Karpas-422 (cell line): ENCODE data around the gene PARD6B. TPM values are rescaled to one million over a fixed set of nuclear protein-coding genes. Genes with fewer than 3 reads are reported as not detected.

Experiments
- DNase-seq: peaks from one replicate; pipeline ENCODE4 v3.0.0-alpha.2; 2015
- H2AFZ ChIP-seq: fragments of 200-600 bp; sonication (generic); 2 replicates; pipeline ENCODE4 v1.6.1; 2014; ENCODE audit warnings: antibody characterized with exemption, low read length, mixed read lengths
- H3K27ac ChIP-seq: fragments of 200-600 bp; sonication (generic); 2 replicates; pipeline ENCODE4 v1.5.1; 2014; ENCODE audit warnings: mild to moderate bottlenecking, low read length, moderate library complexity
- H3K27me3 ChIP-seq: fragments of 200-600 bp; sonication (generic); 2 replicates; pipeline ENCODE4 v1.6.1; 2014; ENCODE audit warnings: low read length, mixed read lengths
- H3K36me3 ChIP-seq: fragments of 200-600 bp; sonication (generic); 2 replicates; pipeline ENCODE4 v1.6.1; 2014; ENCODE audit warnings: low read length, mixed read lengths; ENCODE audit not compliant: insufficient read depth
- H3K4me1 ChIP-seq: fragments of 200-600 bp; sonication (generic); 2 replicates; pipeline ENCODE4 v1.6.1; 2014; ENCODE audit warnings: mild to moderate bottlenecking, low read length, mixed read lengths
- H3K4me2 ChIP-seq: fragments of 200-600 bp; sonication (generic); 2 replicates; pipeline ENCODE4 v1.6.1; 2014; ENCODE audit warnings: low read length, low read depth, mild to moderate bottlenecking; ENCODE audit not compliant: poor library complexity, severe bottlenecking
- H3K4me3 ChIP-seq: fragments of 200-600 bp; sonication (generic); 2 replicates; pipeline ENCODE4 v1.5.1; 2014; ENCODE audit warnings: mild to moderate bottlenecking, antibody characterized with exemption, low read length, mixed read lengths
- H3K79me2 ChIP-seq: fragments of 200-600 bp; sonication (generic); 2 replicates; pipeline ENCODE4 v1.6.1; 2014; ENCODE audit warnings: mild to moderate bottlenecking, low read length, mixed read lengths
- H3K9ac ChIP-seq: fragments of 200-600 bp; sonication (generic); 2 replicates; pipeline ENCODE4 v1.6.0; 2014; ENCODE audit warnings: low read length
- H3K9me2 ChIP-seq: fragments of 200-600 bp; sonication (generic), shearing (Covaris generic); replicated peaks from 2 replicates; pipeline ENCODE4 v1.6.0; 2014; ENCODE audit warnings: mild to moderate bottlenecking, low read length, moderate library complexity; ENCODE audit not compliant: insufficient read depth
- H3K9me3 ChIP-seq: fragments of 300-700, 200-600 bp; sonication (generic); 2 replicates; pipeline ENCODE4 v1.6.1; 2014; ENCODE audit warnings: low read length, mixed read lengths
- H4K20me1 ChIP-seq: fragments of 200-600 bp; sonication (generic); 2 replicates; pipeline ENCODE4 v1.6.1; 2014; ENCODE audit warnings: mild to moderate bottlenecking, antibody characterized with exemption, low read length, low read depth; ENCODE audit not compliant: insufficient read depth
- total RNA-seq: library from RNA; depleted of rRNA; stranded (reverse); fragments of >200 nt; shearing (Covaris generic); gene quantifications from 2 replicates; pipeline ENCODE4 v1.2.3, GENCODE V29; 2014; ENCODE audit warnings: low replicate concordance

PARD6B gene
- total RNA-seq, 1 experiment from 2014 or later: 5.9 TPM

- no peaks in the 10 kb centered on the region for H4K20me1 ChIP-seq
- no peak overlapping the region for H3K4me3 ChIP-seq
- H3K36me3 ChIP-seq: no peaks in the 10 kb centered on the region
- H3K4me2 ChIP-seq: no peak overlapping the region
- H3K9ac ChIP-seq: no peak overlapping the region
- no peaks in the 10 kb centered on the region for H3K9me2 ChIP-seq
- DNase-seq: no peak
- H3K27me3 ChIP-seq: no peaks in the 10 kb centered on the region
- no peaks in the 10 kb centered on the region for H3K79me2 ChIP-seq
- H2AFZ ChIP-seq: no peak overlapping the region
- no peaks in the 10 kb centered on the region for H3K4me1 ChIP-seq
- no peak overlapping the region for H3K27ac ChIP-seq
- H3K9me3 ChIP-seq: no peaks in the 10 kb centered on the region
Observed at GRCh38 chr20:50717974-50718761, 13.2 kb upstream of the PARD6B start.

- no peaks in the 10 kb centered on the region for H3K9me3 ChIP-seq
- H3K79me2 ChIP-seq: no peaks in the 10 kb centered on the region
- H3K4me3 ChIP-seq: no peak overlapping the region
- H3K36me3 ChIP-seq: no peaks in the 10 kb centered on the region
- no peaks in the 10 kb centered on the region for H3K9me2 ChIP-seq
- no peaks in the 10 kb centered on the region for H4K20me1 ChIP-seq
- DNase-seq: no peak
- no peaks in the 10 kb centered on the region for H3K27me3 ChIP-seq
- no peaks in the 10 kb centered on the region for H3K4me1 ChIP-seq
- H3K27ac ChIP-seq: no peak overlapping the region
- no peak overlapping the region for H3K4me2 ChIP-seq
- H3K9ac ChIP-seq: no peak overlapping the region
- H2AFZ ChIP-seq: no peak overlapping the region
Observed at GRCh38 chr20:50719328-50719727, 12.1 kb upstream of the PARD6B start.

GRCh38 chr20:50720026-50720425 is 11.4 kb upstream of the PARD6B start:
- H3K4me3 ChIP-seq: no peak overlapping the region
- no peak overlapping the region for H3K27ac ChIP-seq
- no peak overlapping the region for H2AFZ ChIP-seq
- no peaks in the 10 kb centered on the region for H3K27me3 ChIP-seq
- H3K4me1 ChIP-seq: no peaks in the 10 kb centered on the region
- H4K20me1 ChIP-seq: no peaks in the 10 kb centered on the region
- no peak overlapping the region for H3K9ac ChIP-seq
- no peaks in the 10 kb centered on the region for H3K36me3 ChIP-seq
- no peaks in the 10 kb centered on the region for H3K9me3 ChIP-seq
- H3K9me2 ChIP-seq: no peaks in the 10 kb centered on the region
- H3K79me2 ChIP-seq: no peaks in the 10 kb centered on the region
- H3K4me2 ChIP-seq: no peak overlapping the region
- DNase-seq: no peak

- Histone ChIP-seq H3K27me3 (no peaks in the 10 kb centered on the region), H3K27ac (no peak overlapping the region), H4K20me1 (no peaks in the 10 kb centered on the region), H3K9me3 (no peaks in the 10 kb centered on the region), H3K4me2 (no peak overlapping the region), H3K36me3 (no peaks in the 10 kb centered on the region), H2AFZ (no peak overlapping the region), H3K79me2 (no peaks in the 10 kb centered on the region), H3K4me1 (no peaks in the 10 kb centered on the region), H3K4me3 (no peak overlapping the region), H3K9me2 (no peaks in the 10 kb centered on the region), H3K9ac (no peak overlapping the region)
- DNase-seq: no peak
Observed at GRCh38 chr20:50720582-50720981, 10.8 kb upstream of the PARD6B start.

- H3K4me3 ChIP-seq: no peak overlapping the region
- DNase-seq: no peak
- H4K20me1 ChIP-seq: no peaks in the 10 kb centered on the region
- H3K79me2 ChIP-seq: no peaks in the 10 kb centered on the region
- no peak overlapping the region for H3K9ac ChIP-seq
- H3K27me3 ChIP-seq: no peaks in the 10 kb centered on the region
- no peak overlapping the region for H2AFZ ChIP-seq
- no peaks in the 10 kb centered on the region for H3K9me2 ChIP-seq
- H3K4me1 ChIP-seq: no peaks in the 10 kb centered on the region
- no peak overlapping the region for H3K27ac ChIP-seq
- no peaks in the 10 kb centered on the region for H3K36me3 ChIP-seq
- no peaks in the 10 kb centered on the region for H3K9me3 ChIP-seq
- no peak overlapping the region for H3K4me2 ChIP-seq
Observed at GRCh38 chr20:50721881-50722281, 9.5 kb upstream of the PARD6B start.

GRCh38 chr20:50722424-50723155 is 8.8 kb upstream of the PARD6B start:
- no peak overlapping the region for H3K27ac ChIP-seq
- no peak overlapping the region for H2AFZ ChIP-seq
- H3K9me3 ChIP-seq: no peaks in the 10 kb centered on the region
- H3K4me1 ChIP-seq: no peaks in the 10 kb centered on the region
- peaks cover 1% of the 10 kb centered on the region; the same call in 1 of the 2 replicates for H3K27me3 ChIP-seq
- H3K4me3 ChIP-seq: no peak overlapping the region
- no peak for DNase-seq
- no peaks in the 10 kb centered on the region for H3K9me2 ChIP-seq
- H4K20me1 ChIP-seq: no peaks in the 10 kb centered on the region
- H3K36me3 ChIP-seq: no peaks in the 10 kb centered on the region
- H3K4me2 ChIP-seq: no peak overlapping the region
- no peaks in the 10 kb centered on the region for H3K79me2 ChIP-seq
- no peak overlapping the region for H3K9ac ChIP-seq

GRCh38 chr20:50723672-50724071 is 7.7 kb upstream of the PARD6B start:
- Histone ChIP-seq H3K9me2 (no peaks in the 10 kb centered on the region), H3K9me3 (no peaks in the 10 kb centered on the region), H3K9ac (no peak overlapping the region)

GRCh38 chr20:50724112-50724725 is 7.2 kb upstream of the PARD6B start:
- Histone ChIP-seq H3K36me3 (no peaks in the 10 kb centered on the region), H3K27me3 (peaks cover 2% of the 10 kb centered on the region; the same call in 1 of the 2 replicates), H3K9me2 (no peaks in the 10 kb centered on the region), H3K4me1 (no peaks in the 10 kb centered on the region), H3K27ac (no peak overlapping the region), H3K4me3 (no peak overlapping the region), H4K20me1 (no peaks in the 10 kb centered on the region), H3K79me2 (no peaks in the 10 kb centered on the region), H3K4me2 (no peak overlapping the region), H2AFZ (no peak overlapping the region), H3K9me3 (no peaks in the 10 kb centered on the region), H3K9ac (no peak overlapping the region)
- no peak for DNase-seq

More at GRCh38 chr20:50723672-50724071, 7.7 kb upstream of the PARD6B start:
- DNase-seq: no peak
- no peaks in the 10 kb centered on the region for H3K36me3 ChIP-seq
- peaks cover 2% of the 10 kb centered on the region; the same call in 1 of the 2 replicates for H3K27me3 ChIP-seq
- no peak overlapping the region for H3K4me2 ChIP-seq
- H4K20me1 ChIP-seq: no peaks in the 10 kb centered on the region
- no peak overlapping the region for H3K4me3 ChIP-seq
- no peak overlapping the region for H3K27ac ChIP-seq
- no peaks in the 10 kb centered on the region for H3K79me2 ChIP-seq
- H3K4me1 ChIP-seq: no peaks in the 10 kb centered on the region
- no peak overlapping the region for H2AFZ ChIP-seq
